ENCODE data around the gene ACSBG1.
"Not testable (repeated sequence)": the region's sequence is repeated elsewhere in the genome, so short reads cannot be mapped to it uniquely, and the experiment has no call there.

Gene ACSBG1

DNA sequence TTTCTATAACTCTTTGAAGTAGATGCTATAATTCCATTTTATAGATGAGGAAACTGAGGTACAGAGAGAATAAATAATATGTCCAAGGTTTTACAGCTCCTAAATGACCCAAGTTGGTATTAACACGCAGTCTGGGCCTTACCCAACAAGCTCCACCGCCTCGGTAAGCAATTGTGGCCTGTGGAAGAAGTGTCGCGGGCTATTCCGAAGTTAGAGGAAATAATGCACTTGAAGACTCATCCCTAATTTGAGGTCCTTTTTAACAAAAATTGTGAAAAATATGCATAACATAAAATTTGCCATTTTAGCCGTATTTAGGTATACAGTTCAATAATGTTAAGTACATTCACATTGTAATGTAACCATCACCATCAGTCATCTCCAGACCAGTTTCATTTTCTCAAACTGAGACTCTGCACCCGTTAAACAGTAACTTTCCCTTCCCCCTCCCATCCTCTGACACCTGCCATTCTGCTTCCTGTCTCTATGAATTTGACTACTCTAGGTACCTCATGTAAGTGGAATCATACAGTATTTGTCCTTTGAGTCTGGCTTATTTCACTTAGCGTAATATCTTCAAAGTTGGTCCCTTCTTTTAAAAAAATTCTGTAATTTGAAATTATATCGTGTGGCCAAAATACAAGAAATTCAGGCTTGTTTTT is 67.0 kb downstream of the ACSBG1 start:
- TF ChIP-seq ZNF274 (IDR thresholded peaks at IDR 0.05; ENCODE audit: low read depth, low read length) = no peak
- peak overlapping the region; percentile 63; the same call in 1 of the 2 replicates for H3K4me3 ChIP-seq (ENCODE audit: low read length)

DNA sequence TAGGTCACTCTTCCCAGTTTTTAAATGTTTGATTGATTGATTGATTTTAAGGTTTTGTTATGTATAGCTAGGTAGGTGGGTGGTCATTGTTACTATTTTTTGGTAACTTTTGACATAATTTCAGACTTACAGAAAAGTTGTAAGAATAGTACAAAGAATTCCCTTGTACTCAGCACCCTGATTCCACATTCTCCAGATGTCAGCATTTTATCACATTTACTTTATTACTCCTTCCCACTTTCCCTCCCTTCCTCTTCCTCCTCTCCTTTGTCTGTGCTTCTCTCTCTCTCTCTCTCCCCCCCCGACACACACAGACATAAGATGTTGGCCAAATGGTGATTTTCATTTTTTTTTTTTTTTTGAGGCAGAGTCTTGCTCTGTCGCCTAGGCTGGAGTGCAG is 70.4 kb downstream of the ACSBG1 start:
- no peak overlapping the region for H3K4me3 ChIP-seq (ENCODE audit: low read length)
- TF ChIP-seq ZNF274 (IDR thresholded peaks at IDR 0.05; ENCODE audit: low read depth, low read length) = no peak

DNA sequence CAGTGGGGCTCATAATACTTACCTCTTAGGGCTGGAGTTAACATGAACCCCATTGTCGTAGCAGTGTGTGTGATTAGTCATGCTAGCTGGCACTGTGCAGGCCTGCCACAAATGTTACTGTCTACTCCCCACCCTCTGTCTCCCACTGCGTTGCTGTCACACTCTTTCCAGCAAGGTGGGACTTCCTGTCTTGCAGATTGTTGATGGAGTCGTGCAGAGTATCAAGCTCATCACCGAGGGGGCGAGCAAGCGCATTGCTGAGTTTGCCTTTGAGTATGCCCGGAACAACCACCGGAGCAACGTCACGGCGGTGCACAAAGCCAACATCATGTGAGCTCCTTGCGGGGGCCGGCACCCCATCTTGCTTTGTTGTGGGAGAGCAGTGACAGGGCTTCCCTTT is 72.3 kb downstream of the ACSBG1 start:
- no peak overlapping the region for H3K4me3 ChIP-seq (ENCODE audit: low read length)
- no peak for TF ChIP-seq ZNF274 (IDR thresholded peaks at IDR 0.05; ENCODE audit: low read depth, low read length)

DNA sequence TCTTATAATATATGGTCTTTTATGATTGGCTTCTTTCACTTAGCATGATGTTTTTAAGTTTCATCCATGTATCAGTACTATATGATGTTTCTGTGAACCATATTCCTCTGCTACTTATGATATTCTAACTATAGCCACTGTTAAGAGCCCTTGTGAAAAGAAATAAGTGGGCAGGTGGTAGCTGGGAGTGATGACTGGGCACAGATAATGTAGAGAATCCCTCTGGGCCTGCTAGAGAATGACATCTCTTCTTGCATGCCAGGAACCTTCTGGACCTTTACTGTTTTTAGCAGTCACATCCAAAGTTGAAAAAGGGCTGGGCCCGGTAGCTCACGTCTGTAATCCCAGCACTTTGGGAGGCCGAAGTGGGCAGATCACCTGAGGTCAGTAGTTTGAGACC is 75.0 kb downstream of the ACSBG1 start:
- TF ChIP-seq ZNF274 (IDR thresholded peaks at IDR 0.05; ENCODE audit: low read depth, low read length) = no peak
- no peak overlapping the region for H3K4me3 ChIP-seq (ENCODE audit: low read length)

DNA sequence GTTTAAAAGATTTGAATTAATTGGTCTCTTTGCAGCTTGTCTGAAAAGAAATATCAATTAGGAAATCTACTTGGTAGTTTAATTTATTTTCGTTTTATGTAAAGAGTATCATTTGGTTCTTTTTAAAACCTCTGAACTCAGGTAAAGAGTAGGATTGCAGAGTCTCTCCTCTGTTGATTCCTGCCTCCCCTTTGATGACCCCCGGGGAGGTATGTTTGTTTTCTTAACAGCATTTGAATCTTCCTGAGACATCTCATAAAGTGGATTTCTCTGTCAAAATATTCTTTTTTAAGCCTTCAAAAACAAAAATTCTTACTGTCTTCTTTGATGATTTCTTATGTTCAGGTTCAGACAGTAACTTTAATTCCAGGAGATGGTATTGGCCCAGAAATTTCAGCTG is 77.2 kb downstream of the ACSBG1 start:
- no peak for TF ChIP-seq ZNF274 (IDR thresholded peaks at IDR 0.05; ENCODE audit: low read depth, low read length)
- H3K4me3 ChIP-seq (ENCODE audit: low read length) = no peak overlapping the region

DNA sequence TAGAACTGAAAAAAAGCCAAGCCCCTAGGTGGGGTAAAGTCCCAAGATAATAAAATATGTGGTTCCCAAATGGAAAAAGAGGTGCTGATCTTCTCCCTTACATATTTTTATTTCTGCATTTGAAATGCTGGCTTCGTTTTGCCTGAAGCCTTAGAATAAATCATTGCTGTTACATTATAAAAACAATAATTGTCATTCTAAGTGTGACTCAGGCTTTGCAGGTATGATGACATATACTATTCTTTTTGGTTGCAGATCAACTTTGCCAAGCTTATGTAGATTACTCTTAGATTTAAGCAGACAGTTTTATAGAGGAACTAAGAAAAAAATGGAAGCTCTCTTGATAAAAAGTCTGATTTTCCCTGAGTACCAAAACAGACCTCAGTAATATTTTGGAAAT is 77.7 kb downstream of the ACSBG1 start:
- TF ChIP-seq ZNF274 (IDR thresholded peaks at IDR 0.05; ENCODE audit: low read depth, low read length) = no peak
- no peak overlapping the region for H3K4me3 ChIP-seq (ENCODE audit: low read length)

DNA sequence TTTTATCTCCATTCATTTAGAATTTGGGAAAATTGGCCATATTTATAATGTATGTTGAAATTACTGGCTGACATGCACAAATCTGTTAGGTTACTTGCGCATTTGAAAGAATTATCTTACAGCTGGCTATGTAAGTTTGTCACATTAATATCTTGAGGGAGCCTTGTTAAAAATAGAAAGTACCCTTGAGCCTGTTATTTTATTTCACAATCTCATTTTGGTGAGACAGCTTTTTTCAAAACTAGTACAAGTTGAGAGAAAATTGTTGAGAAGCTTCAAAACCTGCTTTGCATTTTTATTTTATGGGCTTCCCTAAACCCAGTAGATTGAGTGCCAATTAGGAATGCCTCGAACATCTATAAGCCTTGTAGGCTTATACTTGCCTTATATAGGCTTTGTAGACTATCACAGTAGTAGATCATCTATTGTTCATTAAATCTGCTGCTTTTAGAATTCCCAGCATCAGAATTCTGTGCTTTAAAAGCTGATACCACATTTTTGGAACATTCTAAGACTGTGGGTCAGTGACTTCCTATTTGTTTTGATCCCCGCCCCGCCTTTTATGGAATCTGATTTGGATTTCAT is 78.9 kb downstream of the ACSBG1 start:
- H3K4me3 ChIP-seq (ENCODE audit: low read length) = no peak overlapping the region
- no peak for TF ChIP-seq ZNF274 (IDR thresholded peaks at IDR 0.05; ENCODE audit: low read depth, low read length)

DNA sequence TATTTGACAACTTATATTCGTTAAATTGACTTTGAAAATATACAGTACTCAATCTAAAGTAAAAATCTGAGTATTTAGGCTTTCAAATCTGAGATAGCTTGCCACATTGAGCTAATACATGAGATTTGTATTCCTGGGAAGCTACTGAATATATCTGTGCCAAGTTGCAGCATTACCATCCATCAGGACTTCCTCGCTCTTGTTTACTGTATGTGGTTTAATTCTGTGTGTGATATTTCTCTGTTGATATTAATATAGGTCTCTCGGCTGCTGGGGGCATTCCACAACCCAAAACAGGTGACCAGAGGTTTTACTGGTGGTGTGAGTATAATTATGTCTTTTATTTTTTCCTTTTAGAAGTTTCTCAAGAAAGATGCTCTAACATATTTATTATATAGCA is 79.4 kb downstream of the ACSBG1 start:
- TF ChIP-seq ZNF274 (IDR thresholded peaks at IDR 0.05; ENCODE audit: low read depth, low read length) = no peak
- no peak overlapping the region for H3K4me3 ChIP-seq (ENCODE audit: low read length)

DNA sequence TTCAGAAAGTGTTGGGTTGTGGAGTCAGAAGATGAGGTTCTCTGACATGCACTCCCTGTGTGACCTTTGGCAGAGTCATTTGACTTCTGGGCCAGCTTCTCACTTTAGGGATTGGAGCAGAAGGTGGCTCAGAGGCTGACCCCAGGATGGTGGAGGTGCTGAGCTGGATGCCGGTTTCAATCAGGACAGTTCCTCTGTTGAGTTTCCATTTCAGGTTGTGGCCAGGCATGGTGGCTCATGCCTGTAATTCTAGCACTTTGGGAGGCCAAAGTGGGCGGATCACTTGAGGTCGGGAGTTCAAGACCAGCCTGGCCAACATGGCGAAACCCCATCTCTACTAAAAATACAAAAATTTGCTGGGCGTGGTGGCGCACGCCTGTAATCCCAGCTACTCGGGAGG is 83.3 kb downstream of the ACSBG1 start:
- H3K4me3 ChIP-seq (ENCODE audit: low read length) = not testable (repeated sequence)

DNA sequence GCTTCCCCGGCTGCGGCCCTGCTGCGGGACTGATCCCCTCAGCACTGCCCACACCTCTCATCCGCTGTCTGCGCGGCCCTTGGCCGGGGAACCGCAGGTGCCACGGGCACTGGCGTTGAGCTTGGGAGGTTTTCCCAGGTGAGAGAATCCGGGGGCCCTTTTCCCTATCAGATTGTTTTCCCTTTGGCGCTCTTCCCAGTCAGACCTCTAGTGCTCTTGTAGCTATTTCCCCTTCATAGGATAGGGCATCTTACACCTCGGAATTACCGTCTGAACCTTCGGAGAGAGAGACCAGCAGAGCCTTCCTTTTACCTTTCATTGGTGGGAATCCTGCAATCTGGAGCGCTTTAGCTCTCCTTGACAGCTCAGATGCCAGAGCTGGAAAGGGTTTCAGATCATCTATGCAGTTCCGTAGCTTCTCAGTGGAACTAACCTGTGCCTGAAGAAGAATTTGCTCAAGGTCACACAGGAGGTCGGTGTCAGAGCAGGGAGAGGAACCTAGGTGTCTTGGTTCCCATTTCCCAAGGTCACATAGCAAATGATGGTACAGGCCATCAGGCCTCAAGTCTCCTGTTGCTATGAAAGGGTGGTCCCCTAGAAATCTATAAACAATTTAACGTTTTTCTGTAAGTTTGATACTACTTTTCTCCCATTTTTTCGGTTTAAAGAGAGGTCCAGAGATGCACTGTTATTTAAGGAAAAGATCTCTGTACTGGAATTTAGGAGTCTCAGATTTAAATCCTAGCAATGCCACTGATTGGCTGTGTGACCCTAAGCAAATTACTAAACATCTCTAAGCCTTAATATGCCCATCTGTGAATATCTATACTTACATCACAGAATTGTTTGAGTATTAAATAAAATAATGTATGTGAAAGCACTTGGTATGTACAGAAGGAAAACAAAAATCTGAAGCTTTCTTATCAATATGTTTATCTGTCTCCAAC is 84.3 kb downstream of the ACSBG1 start:
- peak overlapping the region; percentile 80 for H3K4me3 ChIP-seq (ENCODE audit: low read length)
- TF ChIP-seq ZNF274 (IDR thresholded peaks at IDR 0.05; ENCODE audit: low read depth, low read length) = no peak

DNA sequence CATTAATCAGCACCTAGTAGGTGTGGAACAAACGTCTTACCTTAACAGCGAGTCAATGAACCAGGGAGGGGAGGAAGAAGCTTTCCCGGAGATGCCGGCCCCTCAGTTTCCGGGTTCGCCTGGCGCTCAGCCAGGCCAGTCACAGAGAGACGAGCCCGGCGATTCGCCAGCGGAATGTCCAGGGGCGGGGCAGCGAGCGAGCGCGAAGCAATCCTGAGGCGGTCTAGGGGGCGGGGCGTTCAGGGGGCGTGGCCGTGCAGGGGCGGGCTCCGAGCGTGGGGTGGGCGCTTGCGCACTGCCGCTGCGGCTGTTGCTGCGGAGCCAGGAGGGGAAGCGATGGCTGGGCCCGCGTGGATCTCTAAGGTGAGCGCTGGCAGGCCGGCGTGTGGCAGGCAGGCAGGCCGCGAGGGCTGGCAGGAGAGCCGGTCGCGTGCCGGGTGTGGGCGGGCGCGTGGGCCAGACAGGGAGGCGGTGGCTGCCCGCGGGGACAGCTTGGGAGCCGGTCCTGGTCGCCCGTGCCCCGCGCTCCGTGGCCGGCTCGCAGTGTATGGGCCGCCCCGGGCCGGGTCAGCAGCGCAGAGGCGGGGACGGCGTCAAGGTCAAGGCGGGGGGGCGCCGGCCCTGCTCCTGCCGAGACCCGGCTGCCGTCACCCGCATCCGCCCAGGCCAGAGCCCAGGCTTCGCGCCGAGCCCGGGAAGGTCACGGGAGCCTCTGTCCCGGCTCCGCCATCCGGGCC is 85.1 kb downstream of the ACSBG1 start, which contains the start of gene IDH3A:
Gene IDH3A (plus strand): TSS at position 295 of the 737 bp plus-strand sequence. CDS start 42 bp downstream, at position 337.
- no peak for TF ChIP-seq ZNF274 (IDR thresholded peaks at IDR 0.05; ENCODE audit: low read depth, low read length)
- peak within 1 kb of the TSS; percentile 98 for H3K4me3 ChIP-seq (ENCODE audit: low read length)

DNA sequence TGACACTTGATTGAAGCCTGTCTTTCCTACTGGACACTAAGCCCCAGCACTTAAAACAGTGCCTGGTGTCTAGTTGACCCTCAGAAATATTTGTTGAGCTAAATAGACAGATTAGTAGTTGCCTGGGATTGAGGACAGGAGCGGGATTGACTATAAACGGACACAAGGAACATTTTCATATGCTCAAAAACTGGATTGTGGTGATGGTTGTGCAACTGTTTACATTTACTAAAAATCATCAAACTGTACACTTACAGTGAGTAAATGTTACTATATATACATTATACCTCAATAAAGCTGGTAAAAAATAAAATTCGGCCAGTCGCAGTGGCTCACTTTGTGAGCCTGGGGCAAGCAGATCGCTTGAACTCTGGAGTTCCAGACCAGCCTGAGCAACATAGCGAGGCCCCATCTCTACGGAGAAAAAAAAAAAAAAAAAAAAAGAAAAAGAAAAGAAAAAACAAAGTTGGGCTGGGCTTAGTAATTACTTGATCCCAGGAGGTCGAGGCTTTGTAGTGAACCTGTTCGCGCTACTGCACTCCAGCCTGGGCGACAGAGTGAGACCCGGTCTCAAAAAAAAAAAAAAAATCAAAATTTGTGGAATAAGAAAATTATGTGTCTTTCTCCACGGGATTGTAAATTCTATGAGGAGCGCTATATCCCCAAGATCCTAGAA is 85.8 kb downstream of the ACSBG1 start:
- H3K4me3 ChIP-seq (ENCODE audit: low read length) = peak overlapping the region; percentile 98
- TF ChIP-seq ZNF274 (IDR thresholded peaks at IDR 0.05; ENCODE audit: low read depth, low read length) = no peak

DNA sequence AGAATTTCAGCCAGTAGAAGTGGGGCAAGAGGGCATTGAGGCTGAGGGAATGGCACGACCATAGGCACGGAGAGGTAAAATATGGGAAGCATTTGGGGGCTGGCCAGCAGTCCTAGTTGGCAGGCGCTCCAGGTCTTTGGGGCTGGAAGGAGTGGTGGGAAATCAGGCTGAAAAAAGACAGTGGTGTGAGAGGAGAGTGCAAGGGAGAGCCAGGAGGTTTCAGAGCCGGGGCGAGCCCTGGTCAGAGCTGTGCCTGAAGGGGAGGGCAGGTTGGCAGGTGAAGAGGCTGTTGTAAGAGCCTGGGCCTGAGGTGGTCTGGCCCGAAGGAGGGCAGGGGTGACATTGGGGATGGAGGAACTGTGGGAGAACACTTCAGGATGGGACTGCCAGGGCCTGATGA is 86.8 kb downstream of the ACSBG1 start:
- H3K4me3 ChIP-seq (ENCODE audit: low read length) = no peak overlapping the region
- no peak for TF ChIP-seq ZNF274 (IDR thresholded peaks at IDR 0.05; ENCODE audit: low read depth, low read length)
